Thyroid gland (tissue), 4 donors: Measurements from ENCODE around the gene NUMB. TPM values are rescaled to one million over a fixed set of nuclear protein-coding genes. Genes with fewer than 3 reads are reported as not detected.

Source experiments
- DNase-seq, 2 donors: peaks; one replicate each; pipeline ENCODE4 v3.0.0-alpha.2; 2019
- H3K27ac ChIP-seq, 3 donors: fragments of 200-600 bp; sonication (generic); 1 replicate in 2 of 3; 2 replicates in 1 of 3; pipeline ENCODE4 v1.5.1; 2016 to 2019; ENCODE audit warnings: mild to moderate bottlenecking in 1 of 3, moderate library complexity in 1 of 3
- H3K27me3 ChIP-seq: fragments of 200-600 bp; sonication (generic); one replicate; pipeline ENCODE4 v1.5.1; 2019
- H3K36me3 ChIP-seq, 2 donors: fragments of 200-600 bp; sonication (generic); one replicate each; pipeline ENCODE4 v1.5.1; 2016 to 2019
- H3K4me1 ChIP-seq, 2 donors: fragments of 200-600 bp; sonication (generic); one replicate each; pipeline ENCODE4 v1.5.1; 2017 to 2019
- H3K4me3 ChIP-seq, 3 donors: fragments of 200-600 bp; sonication (generic); replicated peaks in 1 of 3; 1 replicate in 2 of 3; 2 replicates in 1 of 3; pipeline ENCODE4 v1.5.1; 2016; ENCODE audit warnings: mild to moderate bottlenecking in 1 of 3
- H3K9me3 ChIP-seq: fragments of 200-600 bp; sonication (generic); one replicate; pipeline ENCODE4 v1.5.1; 2017
- CTCF ChIP-seq, 6 experiments: fragments of 200-600 bp in 3 of 6; fragments of 450-650 bp in 3 of 6; sonication (generic) in 3 of 6; IDR thresholded peaks; one replicate each; pipeline ENCODE4 v1.5.1; 2016 to 2019; ENCODE audit warnings: antibody characterized with exemption in 6 of 6, mild to moderate bottlenecking in 2 of 6, inconsistent platforms in 1 of 6, moderate library complexity in 1 of 6
- POLR2A ChIP-seq, 2 donors: fragments of 450-650 bp; IDR thresholded peaks; one replicate each; pipeline ENCODE4 v1.6.1; 2017; ENCODE audit warnings: antibody characterized with exemption in 2 of 2, mild to moderate bottlenecking in 2 of 2, moderate library complexity in 1 of 2
- WGBS, 2 donors: methylation state at CpG; one replicate each; pipeline ENCODE4 v1.1.5; 2017; 5-methylcytosine and 5-hydroxymethylcytosine counted together
- intact Hi-C: fragments of 100-400 bp; cut with DNase I; formaldehyde crosslinking; loops from one replicate; pipeline ENCODE4 v1.15.1; 2023
- total RNA-seq, 4 donors: library from RNA; depleted of rRNA; stranded (reverse); fragments of >200 nt; gene quantifications; one replicate each; pipeline ENCODE4 v1.2.3, GENCODE V29; 2016

The NUMB gene
- total RNA-seq, 4 donors from 2014 or later, result 67.1 to 101 (median 86.7) TPM

GRCh38 chr14:73260574-73260973 lies 197.8 kb downstream of the NUMB start:
- H3K36me3 ChIP-seq, result peaks cover 0 to 10% of the 10 kb centered on the region in 2 donors
- no peaks in the 10 kb centered on the region for H3K4me1 ChIP-seq
- DNase-seq, result no peak
- TF ChIP-seq POLR2A (IDR thresholded peaks at IDR 0.05) (no peak), CTCF (IDR thresholded peaks at IDR 0.05) (no peak)
- intact Hi-C loops, result no loop called here
- H3K9me3 ChIP-seq, result no peaks in the 10 kb centered on the region
- 75 to 83% methylated on average over 5 to 9 of the region's 11 CpGs for WGBS, 2 donors
- no peaks in the 10 kb centered on the region for H3K27me3 ChIP-seq
- H3K4me3 ChIP-seq, result no peak overlapping the region
- H3K27ac ChIP-seq, result no peak overlapping the region

- WGBS, 2 donors, result 91% methylated on average over 8 to 9 of the region's 9 CpGs
Measured at GRCh38 chr14:73259837-73260236, 198.5 kb downstream of the NUMB start.

GRCh38 chr14:73258845-73259611 lies 199.3 kb downstream of the NUMB start:
- 90 to 95% methylated on average over 4 to 16 of the region's 20 CpGs for WGBS, 2 donors
- no peaks in the 10 kb centered on the region for H3K27me3 ChIP-seq
- no peak for TF ChIP-seq POLR2A (IDR thresholded peaks at IDR 0.05)
- no peak for TF ChIP-seq CTCF (IDR thresholded peaks at IDR 0.05)
- H3K36me3 ChIP-seq, result peaks cover 0 to under 1% of the 10 kb centered on the region in 2 donors
- no peak overlapping the region for H3K4me3 ChIP-seq
- intact Hi-C loops, result no loop called here
- no peak for DNase-seq
- H3K9me3 ChIP-seq, result no peaks in the 10 kb centered on the region
- no peaks in the 10 kb centered on the region for H3K4me1 ChIP-seq
- H3K27ac ChIP-seq, result no peak overlapping the region

More at GRCh38 chr14:73259837-73260236, 198.5 kb downstream of the NUMB start:
- Histone ChIP-seq H3K27me3 (no peaks in the 10 kb centered on the region), H3K4me1 (no peaks in the 10 kb centered on the region), H3K4me3 (no peak overlapping the region), H3K9me3 (no peaks in the 10 kb centered on the region), H3K27ac (no peak overlapping the region), H3K36me3 (peaks cover 0 to 9% of the 10 kb centered on the region in 2 donors)
- intact Hi-C loops, result no loop called here
- TF ChIP-seq POLR2A (IDR thresholded peaks at IDR 0.05), result no peak
- no peak for TF ChIP-seq CTCF (IDR thresholded peaks at IDR 0.05)
- no peak for DNase-seq

GRCh38 chr14:73258076-73258475 lies 200.3 kb downstream of the NUMB start:
- Histone ChIP-seq H3K4me3 (no peak overlapping the region), H3K9me3 (no peaks in the 10 kb centered on the region), H3K27me3 (no peaks in the 10 kb centered on the region), H3K27ac (no peak overlapping the region), H3K36me3 (peaks cover 0 to 2% of the 10 kb centered on the region in 2 donors), H3K4me1 (no peaks in the 10 kb centered on the region)
- DNase-seq, result no peak
- intact Hi-C loops, result no loop called here
- WGBS, 2 donors, result 94 to 96% methylated on average over 4 of the region's 4 CpGs
- no peak for TF ChIP-seq CTCF (IDR thresholded peaks at IDR 0.05)

- DNase-seq, result no peak
- no peak overlapping the region for H3K27ac ChIP-seq
- TF ChIP-seq POLR2A (IDR thresholded peaks at IDR 0.05) (no peak), CTCF (IDR thresholded peaks at IDR 0.05) (no peak)
- H3K27me3 ChIP-seq, result no peaks in the 10 kb centered on the region
- H3K36me3 ChIP-seq, result peaks cover 0 to 4% of the 10 kb centered on the region in 2 donors
- no peaks in the 10 kb centered on the region for H3K4me1 ChIP-seq
- H3K4me3 ChIP-seq, result no peak overlapping the region
- intact Hi-C loops, result no loop called here
- no peaks in the 10 kb centered on the region for H3K9me3 ChIP-seq
- WGBS, 2 donors, result 93 to 94% methylated on average over 9 of the region's 9 CpGs
Measured at GRCh38 chr14:73255693-73256225, 202.6 kb downstream of the NUMB start.
